Measurements from ENCODE around the gene AK6.
"Not testable (repeated sequence)": the region's sequence is repeated elsewhere in the genome, so short reads cannot be mapped to it uniquely, and the experiment has no call there.

AK6 gene

DNA sequence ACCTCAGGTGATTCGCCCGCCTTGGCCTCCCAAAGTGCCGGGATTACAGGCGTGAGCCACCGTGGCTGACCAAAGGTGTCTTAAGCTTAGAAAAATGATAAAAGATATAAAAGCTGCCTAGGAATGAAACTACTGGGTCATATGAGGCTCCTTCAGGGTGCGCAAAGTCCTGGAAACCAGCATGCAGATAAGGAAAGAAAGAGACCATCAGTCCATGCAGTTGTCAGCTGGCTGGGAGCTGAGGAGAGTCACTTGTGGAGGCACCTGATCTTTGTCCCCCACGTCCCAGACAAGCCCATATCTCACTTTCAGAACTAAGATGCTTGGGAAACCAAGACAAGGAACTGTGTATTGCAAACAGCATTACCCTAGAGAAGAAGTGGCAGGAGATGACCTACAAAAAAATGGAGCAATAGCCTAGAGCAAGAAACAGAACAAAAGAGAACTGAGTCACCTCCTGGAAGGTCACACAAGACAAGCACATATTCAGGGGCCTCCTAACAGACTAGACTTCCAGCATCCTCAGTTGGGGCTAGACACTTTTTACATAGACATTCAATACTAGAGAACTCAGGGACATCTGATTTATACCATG is 33.9 kb downstream of the AK6 start:
- no peak for DNase-seq (ENCODE audit: low read depth in 2 of 2)

DNA sequence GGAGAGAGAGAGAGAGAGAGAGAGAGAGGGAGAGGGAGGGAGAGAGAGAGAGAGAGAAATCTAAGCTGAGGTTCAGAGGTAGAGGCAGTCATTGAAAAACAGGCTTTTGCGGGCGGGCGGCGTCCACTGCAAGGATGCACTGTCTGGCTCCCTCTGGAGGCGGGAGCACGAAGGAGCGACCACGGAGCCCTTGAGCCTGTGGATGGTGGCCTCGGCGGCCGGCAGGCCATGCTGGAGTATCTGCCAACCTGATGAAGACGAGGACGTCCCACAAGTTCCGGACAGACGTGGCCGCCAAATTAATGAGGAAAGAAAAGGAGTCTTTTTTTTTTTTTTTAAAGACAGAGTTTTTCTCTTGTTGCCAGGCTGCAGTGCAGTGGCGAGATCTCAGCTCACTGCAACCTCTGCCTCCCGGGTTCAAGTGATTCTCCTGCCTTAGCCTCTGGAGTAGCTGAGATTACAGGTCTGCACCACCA is 34.5 kb downstream of the AK6 start:
- DNase-seq (ENCODE audit: low read depth in 2 of 2) = peak; percentile 60 to 69

DNA sequence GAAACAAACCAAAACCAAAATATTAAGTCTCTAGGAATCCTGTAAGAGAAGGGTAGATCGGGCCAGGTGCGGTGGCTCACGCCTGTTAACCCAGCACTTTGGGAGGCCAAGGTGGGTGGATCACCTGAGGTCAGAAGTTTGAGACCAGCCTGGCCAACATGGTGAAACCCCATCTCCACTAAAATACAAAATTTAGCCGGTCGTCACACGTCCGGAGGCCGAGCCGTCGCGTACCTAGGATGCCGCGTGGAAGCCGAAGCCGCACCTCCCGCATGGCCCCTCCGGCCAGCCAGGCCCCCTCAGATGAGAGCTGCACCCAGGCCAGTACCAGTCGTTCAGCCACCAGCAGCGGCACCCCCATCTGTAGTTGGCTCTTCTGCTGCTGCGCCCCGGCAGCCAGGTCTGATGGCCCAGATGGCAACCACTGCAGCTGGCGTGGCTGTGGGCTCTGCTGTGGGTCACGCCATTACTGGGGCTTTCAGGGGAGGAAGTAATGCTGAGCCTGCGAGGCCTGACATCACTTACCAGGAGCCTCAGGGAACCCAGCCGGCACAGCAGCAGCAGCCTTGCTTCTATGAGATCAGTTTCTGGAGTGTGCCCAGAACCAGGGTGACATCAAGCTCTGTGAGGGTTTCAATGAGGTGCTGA is 35.5 kb downstream of the AK6 start:
- not testable (repeated sequence) for DNase-seq (ENCODE audit: low read depth in 2 of 2)

DNA sequence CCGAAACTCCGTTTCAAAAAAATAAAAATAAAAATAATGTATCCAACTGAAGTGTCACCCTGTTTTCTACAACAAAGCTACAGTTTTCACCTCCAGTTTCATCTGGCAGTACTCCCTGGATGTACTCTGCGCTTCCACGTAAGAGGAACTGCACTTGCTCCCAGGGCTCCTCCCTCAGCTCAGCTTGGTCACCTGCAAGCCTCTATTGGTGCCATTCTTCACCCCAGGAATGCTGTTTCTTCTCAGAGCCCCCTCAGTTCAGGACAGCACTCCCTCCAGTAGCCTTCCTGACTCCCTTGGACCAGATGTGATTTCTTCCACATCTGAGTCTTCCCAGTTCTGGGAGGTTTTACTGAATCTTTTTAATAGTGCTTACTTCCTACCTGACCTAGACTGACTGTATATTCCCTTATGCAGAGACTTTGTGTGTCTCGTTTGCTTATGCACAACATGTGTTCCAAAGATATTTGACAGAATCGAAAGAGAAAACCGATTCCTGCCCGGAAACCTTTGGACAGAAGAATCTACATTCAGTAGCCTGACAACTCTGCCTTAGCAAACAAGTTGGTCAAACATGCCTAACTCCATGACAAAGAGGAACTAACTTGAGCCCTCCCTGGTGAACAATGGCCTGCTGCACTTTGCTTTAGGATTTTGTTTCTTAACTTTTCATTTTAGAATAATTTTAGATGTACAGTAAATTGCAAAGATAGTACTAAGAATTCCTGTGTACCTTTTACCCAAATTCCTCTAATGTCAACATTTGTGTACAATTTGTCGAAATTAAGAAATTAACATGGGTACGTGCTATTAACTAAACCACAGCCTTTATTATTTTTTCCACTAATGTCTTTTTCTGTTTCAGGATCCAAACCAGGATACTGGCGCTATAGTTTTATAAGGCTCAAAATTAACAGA is 37.5 kb downstream of the AK6 start:
- no peak for DNase-seq (ENCODE audit: low read depth in 2 of 2)

DNA sequence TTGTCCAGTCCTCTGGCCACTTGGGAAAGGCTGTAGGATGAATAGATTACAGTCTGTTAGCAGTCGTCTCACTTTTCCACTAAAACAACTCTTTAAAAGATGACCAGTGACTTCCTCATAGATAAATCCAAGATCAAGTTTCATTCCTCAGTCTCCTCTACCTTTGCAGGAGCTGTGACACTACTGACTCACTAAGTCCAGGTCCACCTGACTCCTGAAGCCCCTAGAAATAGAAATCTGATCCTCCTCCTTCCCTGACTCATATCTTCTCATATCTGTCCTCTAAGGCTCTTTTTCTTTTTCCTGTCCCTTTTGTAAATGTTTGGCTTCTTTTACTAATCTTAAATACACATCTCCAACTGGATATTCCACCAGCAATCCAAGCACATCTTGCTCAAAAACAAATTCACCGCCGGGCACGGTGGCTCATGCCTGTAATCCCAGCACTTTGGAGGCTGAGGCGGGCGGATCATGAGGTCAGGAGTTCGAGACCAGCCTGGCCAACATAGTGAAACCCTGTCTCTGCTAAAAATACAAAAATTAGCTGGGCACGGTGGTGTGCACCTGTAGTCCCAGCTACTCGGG is 39.3 kb downstream of the AK6 start:
- DNase-seq (ENCODE audit: low read depth in 2 of 2) = no peak

DNA sequence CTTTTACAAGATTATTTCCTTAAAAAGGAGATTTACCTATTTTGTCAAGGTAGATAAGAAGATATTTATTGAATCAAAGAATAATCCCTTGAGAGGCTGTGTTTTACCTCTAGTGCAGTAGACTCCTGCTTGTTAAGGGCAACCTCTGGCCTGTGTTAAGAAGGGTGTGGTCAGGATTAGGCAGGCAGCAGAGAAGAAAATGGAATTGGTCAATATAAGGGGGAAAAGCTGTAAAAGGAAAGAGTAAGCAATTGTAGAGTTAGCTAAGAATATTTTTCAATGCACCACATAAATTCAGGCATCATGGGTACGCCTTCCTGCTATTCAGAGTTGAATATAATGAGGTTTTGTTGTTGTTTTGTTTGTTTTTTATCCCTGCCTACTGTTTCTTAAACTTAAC is 43.0 kb downstream of the AK6 start:
- DNase-seq (ENCODE audit: low read depth in 2 of 2) = no peak

DNA sequence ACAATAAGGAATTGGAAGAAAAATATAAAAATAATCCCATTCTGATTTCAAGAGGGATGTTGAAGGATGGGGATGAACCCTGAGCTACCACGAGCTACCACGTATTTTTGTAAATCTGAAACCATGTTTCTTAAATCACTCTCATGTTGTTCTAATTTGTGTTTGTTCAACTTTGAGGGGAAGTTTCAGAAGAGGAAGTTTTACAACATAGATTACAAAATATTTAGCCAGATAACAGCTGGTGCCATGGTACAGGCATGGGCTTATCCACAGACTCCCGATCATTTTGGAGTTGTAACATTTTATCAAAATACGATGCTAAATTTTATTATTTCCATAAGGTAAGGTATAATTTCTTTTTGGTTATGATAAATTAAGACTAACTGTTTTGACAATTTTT is 51.9 kb downstream of the AK6 start:
- no peak for DNase-seq (ENCODE audit: low read depth in 2 of 2)

DNA sequence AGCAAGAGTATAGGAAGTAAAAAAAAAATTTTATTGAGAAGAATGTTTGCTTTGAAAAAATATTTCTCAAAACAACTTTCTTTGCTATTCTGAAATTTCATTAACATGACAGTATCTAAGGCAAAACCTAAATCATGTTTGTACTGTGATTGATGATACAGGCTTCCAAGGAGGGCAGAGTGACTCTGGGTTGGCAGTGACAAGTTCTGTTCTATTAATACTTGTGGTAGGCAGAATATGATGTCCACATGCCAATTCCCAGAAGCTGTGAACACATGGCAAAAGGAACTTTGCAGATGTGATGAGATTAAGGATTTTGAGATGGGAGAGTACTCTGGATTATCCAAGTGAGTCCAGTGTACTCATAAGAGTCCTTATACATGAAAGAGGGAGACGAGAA is 53.3 kb downstream of the AK6 start:
- DNase-seq (ENCODE audit: low read depth in 2 of 2) = no peak

DNA sequence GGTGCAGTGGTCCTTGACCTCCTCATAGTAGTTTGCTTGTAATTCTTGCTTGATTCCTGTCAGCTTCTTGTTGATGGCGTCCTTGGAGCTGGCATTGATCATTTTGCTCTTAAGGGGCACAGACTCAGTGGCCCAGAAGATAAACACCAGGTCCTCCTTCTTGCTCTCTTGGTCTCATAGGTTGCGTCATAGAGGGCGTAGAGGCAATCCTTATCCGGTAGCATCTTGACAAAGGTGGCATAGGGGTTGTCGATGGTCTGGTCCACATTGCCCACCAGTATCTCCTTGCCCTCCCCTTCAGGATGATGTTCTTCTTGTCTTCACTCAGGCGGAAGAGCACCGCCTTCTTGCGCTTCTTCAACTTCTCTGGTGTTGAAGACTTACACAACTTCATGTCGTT is 55.9 kb downstream of the AK6 start:
- no peak for DNase-seq (ENCODE audit: low read depth in 2 of 2)

DNA sequence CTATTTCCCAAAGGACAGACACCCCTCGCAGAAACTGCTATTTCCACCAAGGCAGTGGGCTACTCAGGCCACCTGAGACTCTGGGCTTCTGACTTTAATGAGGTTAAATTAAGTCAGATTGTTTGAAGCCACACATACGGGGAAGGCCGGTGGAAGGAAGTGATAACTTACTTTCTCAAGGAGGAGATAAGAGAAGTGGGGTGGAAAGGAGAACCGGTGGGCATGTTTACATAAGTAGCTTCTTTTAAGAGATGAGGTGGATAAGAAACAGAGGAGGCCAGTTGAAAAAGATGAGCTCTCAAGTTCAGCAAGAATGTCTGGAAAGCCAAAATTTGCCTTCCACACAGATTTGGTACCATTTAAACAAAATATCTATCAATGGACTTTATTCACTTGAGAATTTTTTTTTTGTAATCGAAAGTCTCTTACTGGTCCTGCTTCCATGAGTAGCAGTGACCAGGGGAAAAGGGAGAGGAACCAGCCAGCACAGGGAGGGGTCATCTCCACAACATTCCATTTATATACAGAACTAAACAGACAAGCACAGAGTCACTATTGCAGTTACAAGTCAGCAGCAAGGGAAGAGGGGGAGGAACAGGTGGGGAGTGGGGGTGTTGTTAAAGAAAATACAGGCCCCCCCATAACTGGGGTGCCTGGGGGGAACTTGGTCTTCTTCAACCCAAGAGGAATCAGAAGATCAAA is 56.7 kb downstream of the AK6 start:
- no peak for DNase-seq (ENCODE audit: low read depth in 2 of 2)

DNA sequence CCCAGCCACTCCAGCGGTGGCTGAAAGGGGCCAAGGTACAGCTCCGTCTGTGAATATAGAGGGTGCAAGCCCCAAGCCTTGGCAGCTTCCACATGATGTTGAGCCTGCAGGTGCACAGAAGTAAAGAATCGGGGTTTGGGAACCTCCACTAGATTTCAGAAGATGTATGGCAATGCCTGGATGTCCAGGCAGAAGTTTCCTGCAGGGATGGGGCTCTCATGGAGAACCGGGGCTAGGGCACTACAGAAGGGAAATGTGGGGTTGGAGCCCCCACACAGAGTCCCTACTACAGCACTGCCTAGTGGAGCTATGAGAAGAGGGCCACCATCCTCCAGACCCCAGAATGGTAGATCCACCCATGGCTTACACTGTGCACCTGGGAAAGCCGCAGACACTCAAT is 59.9 kb downstream of the AK6 start:
- DNase-seq (ENCODE audit: low read depth in 2 of 2) = no peak

DNA sequence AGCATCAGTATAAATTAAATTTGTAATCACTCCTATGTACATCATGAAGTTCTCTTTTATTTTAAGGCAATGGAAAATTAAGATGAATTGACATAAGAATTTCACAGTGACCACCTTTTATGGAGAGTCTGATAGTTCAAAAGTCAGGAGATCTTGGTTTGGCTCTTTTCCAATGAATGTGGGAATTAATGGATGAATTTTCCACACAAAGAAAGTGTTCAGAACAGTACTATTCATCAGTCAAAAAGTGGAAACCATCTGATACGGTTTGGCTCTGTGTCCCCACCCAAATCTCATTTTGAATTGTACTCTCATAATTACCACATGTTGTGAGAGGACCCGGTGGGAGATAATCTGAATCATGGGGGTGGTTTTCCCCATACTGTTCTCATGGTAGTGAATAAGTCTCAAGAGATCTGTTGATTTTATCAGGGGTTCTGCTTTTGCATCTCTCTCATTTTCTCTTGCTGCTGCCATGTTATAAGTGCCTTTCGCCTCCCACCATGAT is 61.2 kb downstream of the AK6 start:
- no peak for DNase-seq (ENCODE audit: low read depth in 2 of 2)

DNA sequence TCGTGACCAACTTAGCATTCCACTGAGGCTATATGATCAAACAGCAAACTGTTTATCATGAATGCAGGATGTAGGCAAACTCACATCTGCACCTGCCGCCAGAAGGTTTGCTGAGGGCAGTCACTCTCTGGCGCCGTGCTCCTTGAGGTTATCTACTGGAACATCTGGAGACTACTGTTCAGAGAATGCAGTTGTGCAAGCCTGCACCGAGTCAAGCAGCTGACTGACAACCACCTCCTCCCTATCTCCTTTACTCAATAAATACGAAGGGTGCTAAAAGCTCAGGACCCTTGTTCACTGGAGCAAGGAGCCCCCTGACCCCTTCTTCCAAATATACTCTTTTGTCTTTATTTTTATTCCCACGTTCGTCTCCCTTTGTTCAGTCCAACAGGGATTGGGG is 63.8 kb downstream of the AK6 start:
- no peak for DNase-seq (ENCODE audit: low read depth in 2 of 2)
